ENCODE measurements around the gene CDK14. TPM values are rescaled to one million over a fixed set of nuclear protein-coding genes. Genes with fewer than 3 reads are reported as not detected.

Gene CDK14
- total and polyA plus RNA-seq, 5 donors from 2014 or later, result 0.58 to 4.0 (median 2.3) TPM

- Histone ChIP-seq H3K9me3 (ENCODE audit: control insufficient read depth in 2 of 2, low read length in 2 of 2) (no peaks in the 10 kb centered on the region), H3K27me3 (ENCODE audit: control insufficient read depth, insufficient read depth, low read length) (no peaks in the 10 kb centered on the region), H3K27ac (ENCODE audit: insufficient read depth, low read length, poor library complexity, severe bottlenecking) (no peak overlapping the region), H3K4me3 (ENCODE audit: low read depth, low read length) (no peak overlapping the region), H3K4me1 (ENCODE audit: control insufficient read depth, insufficient read depth, low read length, poor library complexity, severe bottlenecking) (no peaks in the 10 kb centered on the region), H3K36me3 (ENCODE audit: control insufficient read depth, insufficient read depth, low read length) (no peaks in the 10 kb centered on the region)
- Mint-ChIP-seq H3K9me3 (peaks cover 0 to 3% (median 0%) of the 10 kb centered on the region in 7 donors), H3K4me1 (no peaks in the 10 kb centered on the region), H3K27ac (no peak overlapping the region), H3K36me3 (no peaks in the 10 kb centered on the region), H3K27me3 (no peaks in the 10 kb centered on the region), H3K4me3 (no peak overlapping the region)
- no peak for DNase-seq
- no peak for ATAC-seq (ENCODE audit: low read depth in 2 of 2)
Measured at GRCh38 chr7:91137788-91138368, 541.8 kb downstream of the CDK14 start.

DNA sequence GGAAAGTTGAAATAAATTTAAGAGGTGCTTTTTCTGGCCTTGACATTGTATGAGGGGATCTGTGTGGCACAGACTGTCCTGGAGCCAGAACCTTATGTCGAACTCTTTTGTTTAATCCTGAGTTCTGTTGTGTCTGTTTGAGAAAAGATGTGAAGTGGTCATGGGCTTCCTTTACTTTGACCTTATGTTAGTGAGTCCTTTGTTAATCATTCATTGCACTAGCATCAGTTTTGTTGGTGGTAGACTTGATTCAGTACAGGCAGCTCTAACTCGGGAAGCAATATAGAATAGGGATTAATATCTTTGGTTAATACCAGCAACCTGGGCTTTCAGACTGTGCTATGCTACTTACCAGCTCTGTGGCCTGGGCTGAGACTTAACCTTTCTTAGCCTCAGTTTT lies 544.2 kb downstream of the CDK14 start:
- Histone ChIP-seq H3K36me3 (ENCODE audit: control insufficient read depth, insufficient read depth, low read length) (no peaks in the 10 kb centered on the region), H3K27ac (ENCODE audit: insufficient read depth, low read length, poor library complexity, severe bottlenecking) (no peak overlapping the region), H3K27me3 (ENCODE audit: control insufficient read depth, insufficient read depth, low read length) (no peaks in the 10 kb centered on the region), H3K9me3 (ENCODE audit: control insufficient read depth in 2 of 2, low read length in 2 of 2) (no peaks in the 10 kb centered on the region), H3K4me3 (ENCODE audit: low read depth, low read length) (no peak overlapping the region), H3K4me1 (ENCODE audit: control insufficient read depth, insufficient read depth, low read length, poor library complexity, severe bottlenecking) (no peaks in the 10 kb centered on the region)
- Mint-ChIP-seq H3K27me3 (no peaks in the 10 kb centered on the region), H3K9me3 (peaks cover 0 to 4% (median 0%) of the 10 kb centered on the region in 7 donors), H3K4me1 (no peaks in the 10 kb centered on the region), H3K27ac (no peak overlapping the region), H3K4me3 (no peak overlapping the region), H3K36me3 (no peaks in the 10 kb centered on the region)
- DNase-seq (no peak), ATAC-seq (ENCODE audit: low read depth in 2 of 2) (no peak)

DNA sequence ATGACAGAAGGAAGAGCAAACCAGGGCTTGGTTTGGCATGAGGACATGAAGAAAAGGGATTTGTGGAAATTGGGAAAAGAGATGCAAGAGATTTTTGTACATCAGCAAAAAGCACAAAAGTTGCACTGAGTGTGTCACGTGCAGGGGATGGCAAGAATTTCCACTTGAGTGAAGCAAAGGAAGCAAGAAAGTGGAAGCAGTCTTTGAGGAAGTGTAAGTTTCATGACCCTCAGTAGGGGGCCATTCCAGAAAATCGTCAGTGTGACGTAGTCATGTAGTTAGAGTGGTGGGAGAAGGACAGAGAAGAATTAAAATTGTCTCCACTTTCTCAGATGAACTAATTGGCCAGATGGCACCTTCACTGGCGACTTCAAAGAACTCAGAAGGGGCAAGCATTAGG lies 544.9 kb downstream of the CDK14 start:
- Histone ChIP-seq H3K36me3 (ENCODE audit: control insufficient read depth, insufficient read depth, low read length) (no peaks in the 10 kb centered on the region), H3K27ac (ENCODE audit: insufficient read depth, low read length, poor library complexity, severe bottlenecking) (no peak overlapping the region), H3K9me3 (ENCODE audit: control insufficient read depth in 2 of 2, low read length in 2 of 2) (no peaks in the 10 kb centered on the region), H3K4me1 (ENCODE audit: control insufficient read depth, insufficient read depth, low read length, poor library complexity, severe bottlenecking) (no peaks in the 10 kb centered on the region), H3K27me3 (ENCODE audit: control insufficient read depth, insufficient read depth, low read length) (no peaks in the 10 kb centered on the region), H3K4me3 (ENCODE audit: low read depth, low read length) (no peak overlapping the region)
- Mint-ChIP-seq H3K4me3 (no peak overlapping the region), H3K27me3 (no peaks in the 10 kb centered on the region), H3K4me1 (no peaks in the 10 kb centered on the region), H3K9me3 (peaks cover 0 to 4% (median 0%) of the 10 kb centered on the region in 7 donors), H3K27ac (no peak overlapping the region), H3K36me3 (no peaks in the 10 kb centered on the region)
- DNase-seq (no peak), ATAC-seq (ENCODE audit: low read depth in 2 of 2) (no peak)

- no peak for ATAC-seq (ENCODE audit: low read depth in 2 of 2)
- H3K36me3 ChIP-seq (ENCODE audit: control insufficient read depth, insufficient read depth, low read length), result no peaks in the 10 kb centered on the region
- Mint-ChIP-seq H3K9me3 (peaks cover 0 to 4% (median 0%) of the 10 kb centered on the region in 7 donors), H3K36me3 (no peaks in the 10 kb centered on the region), H3K4me1 (no peaks in the 10 kb centered on the region), H3K27me3 (no peaks in the 10 kb centered on the region), H3K4me3 (no peak overlapping the region), H3K27ac (no peak overlapping the region)
- DNase-seq, result no peak
- H3K27ac ChIP-seq (ENCODE audit: insufficient read depth, low read length, poor library complexity, severe bottlenecking), result no peak overlapping the region
- no peaks in the 10 kb centered on the region for H3K4me1 ChIP-seq (ENCODE audit: control insufficient read depth, insufficient read depth, low read length, poor library complexity, severe bottlenecking)
- H3K9me3 ChIP-seq (ENCODE audit: control insufficient read depth in 2 of 2, low read length in 2 of 2), result no peaks in the 10 kb centered on the region
- H3K27me3 ChIP-seq (ENCODE audit: control insufficient read depth, insufficient read depth, low read length), result no peaks in the 10 kb centered on the region
- no peak overlapping the region for H3K4me3 ChIP-seq (ENCODE audit: low read depth, low read length)
Measured at GRCh38 chr7:91142743-91143142, 546.6 kb downstream of the CDK14 start.

DNA sequence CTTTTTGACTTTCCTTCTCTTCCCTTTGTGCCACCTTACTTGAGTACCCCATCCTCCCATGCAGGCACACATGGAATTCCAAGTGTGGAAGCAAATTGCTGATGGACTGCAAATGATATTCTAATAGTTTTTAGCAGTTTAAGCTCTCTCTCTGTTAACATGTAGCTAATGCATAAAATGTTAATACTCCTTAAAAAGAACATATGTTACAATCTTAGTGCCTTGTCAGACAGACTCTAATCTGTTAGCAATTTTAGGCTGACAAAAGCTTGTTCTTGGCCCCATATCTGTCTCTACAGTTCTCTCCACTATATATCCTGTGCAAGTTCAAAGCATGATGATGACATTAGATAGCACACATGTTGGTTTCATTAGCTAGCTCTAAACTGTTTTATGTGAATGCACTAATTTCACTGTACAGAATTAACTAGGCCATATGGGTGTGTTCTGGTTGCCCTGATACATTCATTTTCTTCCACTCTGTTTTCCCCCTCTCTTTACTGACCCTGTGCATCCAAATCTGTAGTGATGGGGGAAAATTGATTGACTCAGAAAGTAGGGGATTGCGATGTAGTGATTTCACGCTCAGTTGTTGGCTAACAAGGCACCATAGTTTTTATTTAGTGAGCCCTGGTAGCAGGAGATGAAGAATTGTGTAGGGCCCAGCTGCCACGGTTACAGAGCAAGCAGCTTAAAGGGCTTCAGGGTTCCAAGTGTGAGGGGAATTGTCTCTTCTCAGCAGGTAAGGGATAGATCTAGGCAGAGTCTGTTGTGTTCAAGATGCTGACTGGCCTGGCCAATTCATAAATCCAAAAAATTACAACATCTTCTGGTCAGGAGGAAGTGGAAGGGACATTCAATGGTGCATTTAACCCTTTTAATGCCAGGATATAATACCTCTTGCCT lies 553.5 kb downstream of the CDK14 start:
- H3K27me3 ChIP-seq (ENCODE audit: control insufficient read depth, insufficient read depth, low read length), result no peaks in the 10 kb centered on the region
- ATAC-seq (ENCODE audit: low read depth in 2 of 2), result no peak
- no peak overlapping the region for H3K4me3 ChIP-seq (ENCODE audit: low read depth, low read length)
- no peaks in the 10 kb centered on the region for H3K4me1 ChIP-seq (ENCODE audit: control insufficient read depth, insufficient read depth, low read length, poor library complexity, severe bottlenecking)
- H3K27ac ChIP-seq (ENCODE audit: insufficient read depth, low read length, poor library complexity, severe bottlenecking), result no peak overlapping the region
- H3K9me3 ChIP-seq (ENCODE audit: control insufficient read depth in 2 of 2, low read length in 2 of 2), result no peaks in the 10 kb centered on the region
- no peaks in the 10 kb centered on the region for H3K36me3 ChIP-seq (ENCODE audit: control insufficient read depth, insufficient read depth, low read length)
- Mint-ChIP-seq H3K36me3 (no peaks in the 10 kb centered on the region), H3K4me1 (no peaks in the 10 kb centered on the region), H3K27ac (no peak overlapping the region), H3K4me3 (no peak overlapping the region), H3K9me3 (peaks cover 0 to 2% (median 0%) of the 10 kb centered on the region in 7 donors), H3K27me3 (no peaks in the 10 kb centered on the region)
- DNase-seq, result no peak

GRCh38 chr7:91151916-91152315 lies 555.8 kb downstream of the CDK14 start:
- H3K27me3 Mint-ChIP-seq, result no peaks in the 10 kb centered on the region
- no peaks in the 10 kb centered on the region for H3K36me3 Mint-ChIP-seq
- H3K9me3 Mint-ChIP-seq, result peaks cover 0 to 2% (median 0%) of the 10 kb centered on the region in 7 donors
- no peaks in the 10 kb centered on the region for H3K27me3 ChIP-seq (ENCODE audit: control insufficient read depth, insufficient read depth, low read length)
- H3K4me1 Mint-ChIP-seq, result no peaks in the 10 kb centered on the region
- no peak for DNase-seq
- H3K27ac ChIP-seq (ENCODE audit: insufficient read depth, low read length, poor library complexity, severe bottlenecking), result no peak overlapping the region
- H3K4me1 ChIP-seq (ENCODE audit: control insufficient read depth, insufficient read depth, low read length, poor library complexity, severe bottlenecking), result no peaks in the 10 kb centered on the region
- no peaks in the 10 kb centered on the region for H3K9me3 ChIP-seq (ENCODE audit: control insufficient read depth in 2 of 2, low read length in 2 of 2)
- H3K36me3 ChIP-seq (ENCODE audit: control insufficient read depth, insufficient read depth, low read length), result no peaks in the 10 kb centered on the region
- H3K27ac Mint-ChIP-seq, result no peak overlapping the region
- no peak overlapping the region for H3K4me3 Mint-ChIP-seq
- no peak for ATAC-seq (ENCODE audit: low read depth in 2 of 2)
- no peak overlapping the region for H3K4me3 ChIP-seq (ENCODE audit: low read depth, low read length)

DNA sequence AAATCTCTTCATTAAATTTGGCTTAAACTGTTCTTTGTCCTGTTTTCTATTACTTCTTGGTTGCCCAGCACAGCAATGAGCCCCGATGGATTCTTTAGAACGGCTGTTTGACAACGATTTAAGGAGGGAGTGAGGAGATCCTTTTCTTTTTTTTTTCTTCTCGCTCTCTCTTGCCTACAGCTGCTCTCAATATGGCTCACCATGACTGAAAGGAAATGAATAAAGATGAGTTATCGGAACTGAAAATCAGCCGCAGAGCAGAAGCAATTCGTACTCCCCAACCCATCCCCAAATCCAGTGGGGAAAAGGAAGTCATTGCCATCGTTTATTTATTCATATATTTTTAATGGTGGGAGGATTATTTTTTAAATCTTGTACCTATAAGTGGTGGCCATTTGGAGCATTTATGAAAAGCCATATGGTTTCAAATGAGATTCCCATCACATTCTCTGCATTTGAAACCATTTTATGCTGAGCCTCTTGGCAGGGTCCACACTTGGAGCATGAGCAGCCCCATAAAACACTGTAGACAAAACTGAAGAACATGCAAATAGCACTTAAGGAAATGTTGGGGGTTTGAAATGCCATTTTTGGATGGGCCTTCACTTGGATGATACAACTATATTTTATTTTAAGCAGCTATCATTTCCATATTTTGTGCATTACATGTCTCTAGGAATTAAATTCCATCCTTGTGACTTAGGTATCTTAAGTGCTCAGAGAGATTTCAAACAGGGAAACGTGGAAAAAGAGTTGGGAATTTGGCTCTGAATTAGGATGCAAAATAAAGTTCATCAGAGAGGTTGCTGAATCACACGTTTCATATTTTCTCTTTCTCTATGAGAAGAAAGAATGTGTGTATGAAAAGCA lies 560.4 kb downstream of the CDK14 start:
- H3K4me1 ChIP-seq (ENCODE audit: control insufficient read depth, insufficient read depth, low read length, poor library complexity, severe bottlenecking), result no peaks in the 10 kb centered on the region
- H3K4me3 Mint-ChIP-seq, result no peak overlapping the region
- no peaks in the 10 kb centered on the region for H3K4me1 Mint-ChIP-seq

More for the DNA sequence above, 560.4 kb downstream of the CDK14 start:
- no peaks in the 10 kb centered on the region for H3K27me3 Mint-ChIP-seq
- no peaks in the 10 kb centered on the region for H3K36me3 Mint-ChIP-seq
- no peaks in the 10 kb centered on the region for H3K27me3 ChIP-seq (ENCODE audit: control insufficient read depth, insufficient read depth, low read length)
- no peak overlapping the region for H3K27ac Mint-ChIP-seq
- no peaks in the 10 kb centered on the region for H3K9me3 ChIP-seq (ENCODE audit: control insufficient read depth in 2 of 2, low read length in 2 of 2)
- ATAC-seq (ENCODE audit: low read depth in 2 of 2) (no peak), DNase-seq (no peak)
- no peaks in the 10 kb centered on the region for H3K36me3 ChIP-seq (ENCODE audit: control insufficient read depth, insufficient read depth, low read length)
- H3K27ac ChIP-seq (ENCODE audit: insufficient read depth, low read length, poor library complexity, severe bottlenecking), result no peak overlapping the region
- H3K4me3 ChIP-seq (ENCODE audit: low read depth, low read length), result no peak overlapping the region
- peaks cover 0 to 2% (median 0%) of the 10 kb centered on the region in 7 donors for H3K9me3 Mint-ChIP-seq
